Neural crest cell (in vitro differentiated cells): ENCODE data around the gene HYAL1. TPM values are rescaled to one million over a fixed set of nuclear protein-coding genes. Genes with fewer than 3 reads are reported as not detected.

Source experiments
- DNase-seq: peaks from one replicate; pipeline ENCODE4 v3.0.0; 2021; ENCODE audit warnings: low read depth, mixed read lengths, low spot score
- H3K27ac Mint-ChIP-seq: one replicate; pipeline ENCODE4 v1.8.0; 2021; ENCODE audit warnings: mild to moderate bottlenecking, mixed read lengths; ENCODE audit not compliant: unreplicated experiment
- H3K27me3 Mint-ChIP-seq: 2 replicates; pipeline ENCODE4 v1.8.0; 2021; ENCODE audit warnings: low read depth, mild to moderate bottlenecking, mixed read lengths
- H3K36me3 Mint-ChIP-seq: 2 replicates; pipeline ENCODE4 v1.8.0; 2021; ENCODE audit warnings: low read depth, mild to moderate bottlenecking, mixed read lengths
- H3K4me1 Mint-ChIP-seq: 2 replicates; pipeline ENCODE4 v1.8.0; 2021; ENCODE audit warnings: mixed read lengths
- H3K4me3 Mint-ChIP-seq: one replicate; pipeline ENCODE4 v1.8.0; 2021; ENCODE audit warnings: mild to moderate bottlenecking, mixed read lengths
- H3K9me3 Mint-ChIP-seq: 2 replicates; pipeline ENCODE4 v1.8.0; 2021; ENCODE audit warnings: mixed read lengths
- CTCF ChIP-seq: fragments of 200-600 bp; sonication (generic); conservative IDR thresholded peaks from 2 replicates; pipeline ENCODE4 v1.5.0; 2021; ENCODE audit warnings: antibody characterized with exemption, mild to moderate bottlenecking
- total RNA-seq: library from RNA; stranded (reverse); gene quantifications from 2 replicates; pipeline ENCODE4 v1.2.1, GENCODE V29; 2021

Gene HYAL1
- total RNA-seq, 1 donor from 2014 or later, result 2.5 TPM

DNA sequence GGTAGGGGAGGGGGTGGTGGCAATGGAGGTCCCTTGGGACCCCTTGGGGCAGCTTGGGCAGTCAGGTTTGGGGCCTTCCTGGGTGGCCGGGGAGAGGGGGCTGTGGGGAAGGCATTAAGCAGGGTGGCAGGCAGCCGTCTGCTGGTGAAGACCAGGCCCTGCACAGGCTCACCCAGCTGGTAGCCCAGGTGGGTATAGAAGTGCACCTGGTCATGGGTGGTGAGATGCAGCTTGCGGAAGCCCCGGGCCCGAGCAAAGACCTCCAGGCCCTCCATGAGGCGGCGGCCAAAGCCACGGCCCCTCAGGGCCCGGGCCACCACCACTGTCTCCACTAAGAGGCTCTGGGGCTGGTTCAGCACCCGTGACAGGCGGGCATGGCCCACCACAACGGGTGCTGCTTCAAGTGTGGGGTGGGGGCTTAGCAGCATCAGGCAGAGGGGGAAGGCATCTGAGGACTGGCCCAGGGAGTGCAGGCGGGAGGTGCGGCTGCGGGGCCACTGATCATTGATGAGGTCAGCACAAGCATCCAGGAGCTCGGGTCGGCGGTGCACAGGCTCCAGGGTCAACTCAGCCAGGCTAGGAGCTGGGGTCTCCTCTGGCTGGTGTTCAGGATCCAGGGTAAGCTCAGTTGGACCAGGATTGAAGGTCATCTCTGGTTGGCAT, 6.5 kb downstream of the HYAL1 start:
- Mint-ChIP-seq H3K36me3 (no peaks in the 10 kb centered on the region), H3K4me1 (peaks cover 30% of the 10 kb centered on the region), H3K27me3 (peaks cover 6% of the 10 kb centered on the region), H3K27ac (no peak overlapping the region), H3K4me3 (peak overlapping the region; percentile 59), H3K9me3 (no peaks in the 10 kb centered on the region)
- DNase-seq, result no peak
- TF ChIP-seq CTCF, result no peak

DNA sequence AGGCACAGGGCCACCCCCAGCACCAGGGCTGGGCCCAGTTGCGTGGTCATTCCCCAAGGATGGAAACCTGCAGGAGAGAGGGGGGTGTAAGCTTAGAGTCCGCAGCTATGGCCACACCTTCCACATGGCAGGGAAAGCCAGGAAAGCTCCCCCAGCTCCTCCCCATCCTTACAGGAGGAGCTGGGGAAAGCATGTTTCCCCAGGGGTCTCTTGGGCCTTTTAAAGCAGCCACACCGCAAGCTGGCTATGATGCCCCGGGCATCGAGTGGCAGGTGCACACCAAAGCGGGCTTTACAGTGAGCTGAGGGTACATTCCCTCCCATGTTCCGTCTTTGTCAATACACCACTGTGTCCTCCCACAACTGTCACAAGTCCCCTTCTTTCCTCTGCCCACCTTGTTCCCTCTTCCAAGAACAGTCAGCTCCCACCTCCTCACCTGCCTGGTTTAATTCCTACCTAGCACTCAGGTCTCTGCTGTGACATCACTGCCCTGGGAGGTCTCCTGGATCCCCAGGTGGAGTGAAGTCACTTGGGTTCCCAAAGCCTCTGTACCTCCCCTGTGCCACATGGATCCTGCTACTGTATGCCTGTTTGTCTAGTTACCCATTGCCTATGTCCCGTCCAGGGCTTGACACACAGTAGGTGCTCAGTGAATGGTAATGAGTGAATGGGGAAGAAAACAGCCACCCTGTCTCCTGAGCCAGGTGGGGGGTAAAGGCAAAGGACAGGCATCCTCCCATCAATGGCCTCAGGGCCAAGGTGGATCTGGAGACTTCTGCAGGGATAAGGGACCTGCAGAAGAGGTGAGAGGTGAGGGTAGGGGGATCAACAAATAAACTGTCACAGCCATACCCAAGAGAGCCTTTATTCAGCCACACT, 7.6 kb downstream of the HYAL1 start:
- no peak for DNase-seq
- Mint-ChIP-seq H3K4me1 (peaks cover 37% of the 10 kb centered on the region), H3K9me3 (no peaks in the 10 kb centered on the region), H3K27ac (no peak overlapping the region), H3K36me3 (no peaks in the 10 kb centered on the region), H3K4me3 (peak overlapping the region; percentile 54), H3K27me3 (peaks cover 6% of the 10 kb centered on the region)
- TF ChIP-seq CTCF, result no peak

DNA sequence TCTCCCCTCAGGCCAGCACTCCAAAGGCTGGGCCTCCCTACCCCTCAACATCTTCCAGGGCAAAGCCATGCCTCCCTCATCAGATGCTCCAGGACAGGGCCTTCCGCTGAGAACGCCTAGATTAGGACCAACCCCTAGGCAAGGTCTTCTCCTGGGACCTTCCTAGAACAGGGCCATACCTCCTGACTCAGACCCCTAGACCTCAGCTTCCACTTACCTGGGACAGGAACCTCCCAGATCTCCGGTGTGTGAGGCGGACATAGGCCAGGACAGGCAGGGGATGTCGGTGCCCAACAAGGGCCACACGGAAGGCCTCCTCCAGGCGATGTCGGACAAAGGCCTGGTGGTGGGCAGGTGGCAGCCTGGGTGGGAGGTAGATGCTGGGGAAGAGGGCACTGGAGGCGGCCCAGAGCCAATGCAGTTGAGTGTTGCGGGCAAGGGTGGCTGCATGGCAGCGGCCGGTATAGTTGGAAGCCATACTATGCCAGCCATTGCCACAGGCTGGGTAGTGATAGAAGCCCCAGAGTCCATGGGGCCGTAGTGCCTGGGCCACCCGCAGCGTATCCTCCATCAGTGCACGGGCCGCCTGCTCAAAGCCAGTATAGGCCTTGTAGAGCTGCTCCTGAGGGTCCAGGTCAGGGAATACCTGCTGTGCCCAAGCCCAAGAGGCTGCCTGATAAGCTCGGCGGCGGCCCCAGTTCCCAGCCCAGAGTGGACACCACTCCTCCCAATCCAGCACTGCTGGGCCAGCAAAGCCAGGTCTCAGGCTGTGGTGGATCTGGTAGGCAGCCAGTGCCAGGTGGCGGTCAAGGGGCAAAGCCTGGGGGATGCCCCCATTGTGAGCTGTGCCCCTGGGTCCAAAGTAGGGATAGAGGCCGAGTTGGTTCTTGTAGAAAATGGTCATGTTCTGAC, 8.6 kb downstream of the HYAL1 start:
- no peak for DNase-seq
- no peaks in the 10 kb centered on the region for H3K9me3 Mint-ChIP-seq
- peaks cover 28% of the 10 kb centered on the region for H3K4me1 Mint-ChIP-seq
- peak overlapping the region; percentile 49 for H3K4me3 Mint-ChIP-seq
- no peaks in the 10 kb centered on the region for H3K36me3 Mint-ChIP-seq
- no peak for TF ChIP-seq CTCF
- H3K27ac Mint-ChIP-seq, result no peak overlapping the region
- peaks cover 6% of the 10 kb centered on the region for H3K27me3 Mint-ChIP-seq

DNA sequence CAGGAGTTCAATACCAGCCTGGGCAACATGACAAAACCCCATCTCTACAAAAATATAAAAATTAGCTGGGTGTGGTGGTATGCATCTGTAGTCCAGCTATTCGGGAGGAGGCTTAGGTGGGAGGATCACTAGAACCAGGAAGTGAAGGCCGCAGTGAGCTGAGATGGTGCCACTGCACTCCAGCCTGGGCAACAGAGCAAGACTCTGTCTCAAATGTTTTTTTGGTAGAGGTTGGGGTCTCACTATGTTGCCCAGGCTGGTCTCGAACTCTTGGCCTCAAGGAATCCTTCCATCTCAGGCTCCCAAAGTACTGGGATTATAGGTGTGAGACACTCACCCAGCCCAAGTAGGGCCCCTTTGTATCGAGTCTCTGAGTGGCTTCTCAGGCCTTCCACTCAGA, 9.3 kb downstream of the HYAL1 start:
- H3K27ac Mint-ChIP-seq, result no peak overlapping the region
- peak overlapping the region; percentile 49 for H3K4me3 Mint-ChIP-seq
- peaks cover 2% of the 10 kb centered on the region for H3K27me3 Mint-ChIP-seq
- no peaks in the 10 kb centered on the region for H3K36me3 Mint-ChIP-seq
- H3K9me3 Mint-ChIP-seq, result no peaks in the 10 kb centered on the region
- DNase-seq, result no peak
- peaks cover 22% of the 10 kb centered on the region for H3K4me1 Mint-ChIP-seq
- no peak for TF ChIP-seq CTCF

DNA sequence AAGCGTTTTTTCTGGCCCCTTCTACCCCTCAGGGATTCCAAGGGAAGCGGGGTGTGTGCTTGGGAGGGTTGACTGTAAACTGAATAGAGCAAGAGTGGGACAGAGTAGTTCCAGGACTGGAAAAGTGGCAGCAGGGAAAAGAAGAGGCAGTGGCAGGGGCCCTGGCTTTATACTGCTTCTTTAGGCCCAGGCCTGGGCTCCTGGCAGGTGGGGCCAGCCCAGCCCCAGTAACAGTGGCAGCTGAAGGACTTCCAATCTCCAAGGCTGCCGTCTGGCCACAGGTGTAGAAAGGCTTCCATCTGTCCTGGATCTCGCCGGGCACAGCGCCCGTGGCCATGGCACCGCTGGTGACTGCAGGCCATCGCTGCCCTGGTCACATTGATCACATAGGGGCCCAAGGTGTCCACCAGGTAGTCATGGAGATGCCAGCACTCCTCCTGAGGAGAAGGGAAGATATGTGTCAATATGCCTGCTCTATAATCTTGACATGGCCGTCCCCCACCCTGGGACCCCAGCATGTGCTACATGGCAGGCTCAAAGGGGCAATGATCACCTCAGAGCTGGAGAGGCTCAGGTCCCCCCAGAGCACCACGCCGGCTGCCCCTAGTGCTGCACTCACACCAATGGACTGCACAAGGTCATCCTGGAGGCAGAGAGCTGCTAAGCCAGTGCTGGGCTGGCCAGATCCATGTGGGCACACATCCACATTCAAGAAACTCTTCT, 10.1 kb downstream of the HYAL1 start:
- Mint-ChIP-seq H3K27ac (peak overlapping the region; percentile 97), H3K36me3 (no peaks in the 10 kb centered on the region), H3K9me3 (no peaks in the 10 kb centered on the region), H3K4me1 (peaks cover 18% of the 10 kb centered on the region), H3K4me3 (peak overlapping the region; percentile 85), H3K27me3 (no peaks in the 10 kb centered on the region)
- no peak for TF ChIP-seq CTCF
- no peak for DNase-seq
